IMR-90 (cell line): ENCODE data around the gene HSPA6. TPM values are rescaled to one million over a fixed set of nuclear protein-coding genes. Genes with fewer than 3 reads are reported as not detected.

Experiments
- ATAC-seq: fragments of 200-7000 bp; cut with Tn5 transposase; 2 replicates; pipeline ENCODE4 v1.9.1; 2020; ENCODE audit warnings: low read depth, mild to moderate bottlenecking, moderate library complexity
- BruUV-seq: library from RNA; stranded (reverse); fragments of 400-500 nt; replicated peaks from 2 replicates; lab custom pipeline; 2021; lab: Mats Ljungman, UMichigan
- CTCF ChIA-PET: fragments of 300-600 bp; formaldehyde crosslinking; extraction: SDS; loops from one replicate; lab custom pipeline; 2021; ENCODE audit warnings: antibody characterized with exemption; lab: Yijun Ruan, JAX
- POLR2A ChIA-PET: fragments of 300-600 bp; sonication (Branson Sonifier 250); formaldehyde crosslinking; loops from one replicate; lab custom pipeline; 2022; ENCODE audit warnings: antibody characterized with exemption; ENCODE audit not compliant: unreplicated experiment; lab: Charles Lee
- DNase-seq: peaks from one replicate; pipeline ENCODE4 v3.0.0; 2013
- H2AFZ ChIP-seq: replicated peaks from 2 replicates; pipeline ENCODE3; 2013; ENCODE audit warnings: low read length, mild to moderate bottlenecking; ENCODE audit not compliant: poor library complexity
- H2AK5ac ChIP-seq: 2 replicates; pipeline ENCODE4 v1.6.1; 2013; ENCODE audit warnings: low read depth, low read length, inconsistent platforms
- H2AK9ac ChIP-seq: replicated peaks from 2 replicates; pipeline ENCODE3; 2013; ENCODE audit warnings: mild to moderate bottlenecking, low read depth, low read length, moderate library complexity; ENCODE audit not compliant: poor library complexity
- H2BK120ac ChIP-seq: 2 replicates; pipeline ENCODE4 v1.6.1; 2013; ENCODE audit warnings: low read depth, low read length, inconsistent platforms
- H2BK15ac ChIP-seq: 3 replicates; pipeline ENCODE4 v1.6.1; 2013; ENCODE audit warnings: low read depth, low read length, inconsistent platforms
- H2BK20ac ChIP-seq: 2 replicates; pipeline ENCODE4 v1.6.1; 2013; ENCODE audit warnings: low read depth, mild to moderate bottlenecking, inconsistent platforms, low read length, moderate library complexity
- H2BK5ac ChIP-seq: 2 replicates; pipeline ENCODE4 v1.6.1; 2013; ENCODE audit warnings: mild to moderate bottlenecking, low read depth, low read length, inconsistent platforms; ENCODE audit not compliant: poor library complexity, severe bottlenecking
- H3K14ac ChIP-seq: replicated peaks from 2 replicates; pipeline ENCODE4 v1.6.1; 2013; ENCODE audit warnings: low read depth, low read length, inconsistent platforms
- H3K18ac ChIP-seq: 2 replicates; pipeline ENCODE4 v1.6.1; 2013; ENCODE audit warnings: low read depth, low read length, control low read depth
- H3K23ac ChIP-seq: 2 replicates; pipeline ENCODE4 v1.6.1; 2013; ENCODE audit warnings: low read depth, low read length, inconsistent platforms
- H3K27ac ChIP-seq: 2 replicates; pipeline ENCODE4 v1.5.1; 2013; ENCODE audit warnings: mild to moderate bottlenecking, control low read depth, low read length; ENCODE audit not compliant: insufficient read depth
- H3K27me3 ChIP-seq: 2 replicates; pipeline ENCODE4 v1.6.1; 2013; ENCODE audit warnings: low read length; ENCODE audit not compliant: control insufficient read depth, insufficient read depth
- H3K36me3 ChIP-seq: 2 replicates; pipeline ENCODE4 v1.6.1; 2013; ENCODE audit warnings: low read length, mixed read lengths; ENCODE audit not compliant: control insufficient read depth, insufficient read depth
- H3K4ac ChIP-seq: 2 replicates; pipeline ENCODE4 v1.6.1; 2013; ENCODE audit warnings: low read depth, low read length, inconsistent platforms
- H3K4me1 ChIP-seq: 2 replicates; pipeline ENCODE4 v1.6.1; 2013; ENCODE audit warnings: low read length, mixed read lengths; ENCODE audit not compliant: control insufficient read depth, insufficient read depth
- H3K4me2 ChIP-seq: 2 replicates; pipeline ENCODE4 v1.6.1; 2013; ENCODE audit warnings: low read depth, mild to moderate bottlenecking, control low read depth, low read length, moderate library complexity
- H3K4me3 ChIP-seq: 2 replicates; pipeline ENCODE4 v1.5.1; 2013; ENCODE audit warnings: low read depth, mild to moderate bottlenecking, control low read depth, low read length, moderate library complexity; ENCODE audit not compliant: insufficient read depth
- H3K56ac ChIP-seq: 2 replicates; pipeline ENCODE4 v1.6.1; 2013; ENCODE audit warnings: low read length, inconsistent platforms; ENCODE audit not compliant: insufficient read depth; ENCODE audit errors: extremely low read depth
- H3K79me1 ChIP-seq, 2 experiments: 2 replicates each; pipeline ENCODE4 v1.6.1; 2013; ENCODE audit warnings: low read length in 2 of 2, inconsistent platforms in 1 of 2, low read depth in 1 of 2
- H3K9ac ChIP-seq: 2 replicates; pipeline ENCODE4 v1.6.1; 2013; ENCODE audit warnings: low read depth, low read length, control low read depth
- H3K9me1 ChIP-seq: 2 replicates; pipeline ENCODE4 v1.6.1; 2013; ENCODE audit warnings: low read length, inconsistent platforms; ENCODE audit not compliant: insufficient read depth
- H3K9me3 ChIP-seq: 2 replicates; pipeline ENCODE4 v1.6.1; 2013; ENCODE audit warnings: low read length; ENCODE audit not compliant: control insufficient read depth, insufficient read depth
- H4K20me1 ChIP-seq: 2 replicates; pipeline ENCODE4 v1.6.1; 2013; ENCODE audit warnings: low read length, inconsistent platforms; ENCODE audit not compliant: insufficient read depth
- H4K5ac ChIP-seq: 2 replicates; pipeline ENCODE4 v1.6.1; 2013; ENCODE audit warnings: mild to moderate bottlenecking, low read depth, low read length, control low read depth
- H4K8ac ChIP-seq, 2 experiments: 2 replicates each; pipeline ENCODE4 v1.6.1; 2013; ENCODE audit warnings: low read depth in 2 of 2, low read length in 2 of 2, control low read depth in 1 of 2, inconsistent platforms in 1 of 2
- H4K91ac ChIP-seq: 2 replicates; pipeline ENCODE4 v1.6.1; 2013; ENCODE audit warnings: low read depth, low read length, inconsistent platforms; ENCODE audit not compliant: insufficient read depth
- BHLHE40 ChIP-seq: fragments of 150-350 bp; IDR thresholded peaks from 2 replicates; pipeline ENCODE4 v1.6.1; 2016; ENCODE audit warnings: mild to moderate bottlenecking, low read depth, low read length
- CEBPB ChIP-seq: IDR thresholded peaks from 2 replicates; pipeline ENCODE4 v1.6.1; 2012; ENCODE audit warnings: low read depth, low read length, improper control_type of control experiment
- CHD1 ChIP-seq: IDR thresholded peaks from 2 replicates; pipeline ENCODE4 v1.6.1; 2012; ENCODE audit warnings: low read depth, low read length, improper control_type of control experiment
- CTCF ChIP-seq: conservative IDR thresholded peaks from 2 replicates; pipeline ENCODE4 v1.5.1; 2012; ENCODE audit warnings: mild to moderate bottlenecking, low read depth, low read length, improper control_type of control experiment
- ELK1 ChIP-seq: fragments of 150-350 bp; IDR thresholded peaks from 2 replicates; pipeline ENCODE4 v1.6.1; 2016; ENCODE audit warnings: low read depth, mild to moderate bottlenecking, low read length, moderate library complexity, borderline replicate concordance
- FOS ChIP-seq: fragments of 150-350 bp; IDR thresholded peaks from 2 replicates; pipeline ENCODE4 v1.6.1; 2016; ENCODE audit warnings: low read depth, low read length
- MAFK ChIP-seq: IDR thresholded peaks from 2 replicates; pipeline ENCODE4 v1.6.1; 2012; ENCODE audit warnings: low read depth, low read length, improper control_type of control experiment
- MAZ ChIP-seq: IDR thresholded peaks from 2 replicates; pipeline ENCODE4 v1.6.1; 2012; ENCODE audit warnings: low read depth, mild to moderate bottlenecking, low read length, improper control_type of control experiment, moderate library complexity, borderline replicate concordance
- MXI1 ChIP-seq: IDR thresholded peaks from 2 replicates; pipeline ENCODE4 v1.6.1; 2012; ENCODE audit warnings: low read depth, mild to moderate bottlenecking, low read length, moderate library complexity, borderline replicate concordance
- POLR2A ChIP-seq: IDR thresholded peaks from 2 replicates; pipeline ENCODE4 v1.6.1; 2012; ENCODE audit warnings: mild to moderate bottlenecking, low read depth, low read length
- RAD21 ChIP-seq: IDR thresholded peaks from 2 replicates; pipeline ENCODE4 v1.6.1; 2012; ENCODE audit warnings: low read length, improper control_type of control experiment
- RCOR1 ChIP-seq: IDR thresholded peaks from 2 replicates; pipeline ENCODE4 v1.6.1; 2012; ENCODE audit warnings: mild to moderate bottlenecking, low read length, improper control_type of control experiment; ENCODE audit not compliant: insufficient replicate concordance
- USF2 ChIP-seq: fragments of 150-350 bp; IDR thresholded peaks from 2 replicates; pipeline ENCODE4 v1.6.1; 2017; ENCODE audit warnings: mild to moderate bottlenecking, antibody characterized with exemption, low read length, low read depth
- WGBS, 2 experiments: methylation state at CpG; one replicate each; pipeline versions ENCODE4 v1.1.5 to v1.1.7; 2013; ENCODE audit warnings: missing lambda C conversion rate in 2 of 2; ENCODE audit not compliant: insufficient read length in 1 of 2; ENCODE audit errors: extremely low coverage in 2 of 2; 5-methylcytosine and 5-hydroxymethylcytosine counted together
- dilution Hi-C: fragments of 300-500 bp; cut with HindIII; formaldehyde crosslinking; loops from one replicate; pipeline ENCODE4 v1.14.3; 2018; ENCODE audit warnings: low sequenced_read_pairs; ENCODE audit not compliant: unreplicated experiment
- in situ Hi-C: fragments of 300-500 bp; cut with MboI; formaldehyde crosslinking; loops from 3 replicates; pipeline ENCODE4 v1.14.3; 2019; ENCODE audit warnings: low sequenced_read_pairs, inconsistent platforms, mixed read lengths
- intact Hi-C: fragments of 100-400 bp; cut with micrococcal nuclease; formaldehyde crosslinking; loops from 2 replicates; pipeline ENCODE4 v1.10.0; 2022
- polyA plus RNA-seq, 3 experiments: library from polyadenylated mRNA; depleted of rRNA; stranded (reverse); fragments of >200 nt; gene quantifications; 2 replicates each; pipeline ENCODE4 v1.2.3, GENCODE V29; 2012; ENCODE audit warnings: low replicate concordance in 1 of 3
- total RNA-seq: library from RNA; depleted of rRNA; stranded (reverse); fragments of >200 nt; gene quantifications from 2 replicates; pipeline ENCODE4 v1.2.3, GENCODE V29; 2012

The HSPA6 gene
- total and polyA plus RNA-seq, 2 of the 4 experiments (the other 2 are of a cell fraction), result 0.54 to 0.67 TPM

- Histone ChIP-seq H3K56ac (no peak overlapping the region), H2BK5ac (no peak overlapping the region), H2BK15ac (no peak overlapping the region), H3K4ac (no peak overlapping the region), H3K23ac (no peak overlapping the region), H2AK5ac (no peak overlapping the region), H3K36me3 (no peaks in the 10 kb centered on the region), H3K4me2 (peak overlapping the region; percentile 82), H2BK120ac (no peak overlapping the region), H4K20me1 (no peaks in the 10 kb centered on the region), H3K9me3 (no peaks in the 10 kb centered on the region), H3K18ac (no peak overlapping the region), H3K14ac (no peak overlapping the region), H4K8ac (no peak overlapping the region), H2BK20ac (no peak overlapping the region), H2AK9ac (no peak overlapping the region), H2AFZ (peak overlapping the region; percentile 46), H3K79me1 (no peaks in the 10 kb centered on the region), H3K27ac (no peak overlapping the region), H3K9me1 (no peaks in the 10 kb centered on the region), H3K4me3 (peak overlapping the region; percentile 37; the same call in 1 of the 2 replicates), H3K9ac (no peak overlapping the region), H3K4me1 (peaks cover 2% of the 10 kb centered on the region; the same call in 1 of the 2 replicates), H4K5ac (no peak overlapping the region), H4K91ac (no peak overlapping the region), H3K27me3 (peaks cover 22% of the 10 kb centered on the region)
- WGBS, 2 experiments, result 0% methylated on average over 1 of the region's 8 CpGs; no CpG with 5 or more reads in 1 of the 2 experiments
- intact Hi-C loops, result loop anchor here (1.0 to 2.0 kb wide), 2 partner anchors 36 to 254 kb away; no protein-coding TSS in a partner anchor
- in situ Hi-C loops, result loop anchor here (10.0 kb wide), 1 partner anchor 258 kb away; the partner anchor contains the start of gene DUSP12
- POLR2A ChIA-PET, result no interaction called here
- peak; percentile 74 for DNase-seq
- CTCF ChIA-PET, result interaction anchor here (0.6 to 1.2 kb wide), 7 partner anchors 8 to 254 kb away, joined by 3 to 5 read pairs (median 3); no protein-coding TSS in a partner anchor
- dilution Hi-C loops, result no loop called here
- peak; percentile 70 for ATAC-seq
- BruUV-seq, result no TSS peak
- TF ChIP-seq CEBPB, result no peak
- no peak for TF ChIP-seq FOS
- no peak for TF ChIP-seq BHLHE40
- no peak for TF ChIP-seq POLR2A
- TF ChIP-seq RAD21, result peak; percentile 68
- no peak for TF ChIP-seq USF2
- TF ChIP-seq MAZ, result 0 out of 2 replicates have a peak, but pooled peaks have one; percentile 48
- no peak for TF ChIP-seq ELK1
- no peak for TF ChIP-seq RCOR1
- peak; percentile 77 for TF ChIP-seq CTCF
- peak; percentile 49; the same call in 1 of the 2 replicates for TF ChIP-seq MAFK
- no peak for TF ChIP-seq MXI1
- TF ChIP-seq CHD1, result no peak
Measured at GRCh38 chr1:161486806-161487741, 37.3 kb upstream of the HSPA6 start.
